BLaER1 treated with 17β-estradiol and CSF1 and Interleukin-3, amounts not matched to agents 10 nM and 100 nM (cell line): Measurements from ENCODE around the gene LCE1C.
A peak's percentile ranks its signal among the peaks of the same experiment; 100 is the strongest.

ENCODE experiments used
- H3K27ac ChIP-seq, 11 experiments: shearing (Covaris generic); formaldehyde crosslinking; 2 replicates each; pipeline ENCODE4 v1.8.1; 2022
- H3K27me3 ChIP-seq, 11 experiments: shearing (Covaris generic); formaldehyde crosslinking; 2 replicates each; pipeline ENCODE4 v1.8.1; 2022
- H3K36me3 ChIP-seq, 11 experiments: shearing (Covaris generic); formaldehyde crosslinking; 2 replicates each; pipeline ENCODE4 v1.8.1; 2022
- H3K4me1 ChIP-seq, 10 experiments: shearing (Covaris generic); formaldehyde crosslinking; 2 replicates each; pipeline ENCODE4 v1.8.1; 2022
- H3K4me2 ChIP-seq, 11 experiments: shearing (Covaris generic); formaldehyde crosslinking; 2 replicates each; pipeline ENCODE4 v1.8.1; 2022
- H3K4me3 ChIP-seq, 10 experiments: shearing (Covaris generic); formaldehyde crosslinking; 2 replicates each; pipeline ENCODE4 v1.8.1; 2022
- H3K9ac ChIP-seq, 11 experiments: shearing (Covaris generic); formaldehyde crosslinking; 2 replicates each; pipeline ENCODE4 v1.8.1; 2022
- H3K9me3 ChIP-seq, 11 experiments: shearing (Covaris generic); formaldehyde crosslinking; replicated peaks in 1 of 11; 2 replicates each; pipeline ENCODE4 v1.8.1; 2022
- H4K20me1 ChIP-seq, 11 experiments: shearing (Covaris generic); formaldehyde crosslinking; 2 replicates each; pipeline ENCODE4 v1.8.1; 2022
- Cebpa-rat ChIP-seq, 11 experiments: shearing (Covaris generic); IDR thresholded peaks; 2 replicates each; pipeline ENCODE4 v1.8.1; 2022

LCE1C gene

DNA sequence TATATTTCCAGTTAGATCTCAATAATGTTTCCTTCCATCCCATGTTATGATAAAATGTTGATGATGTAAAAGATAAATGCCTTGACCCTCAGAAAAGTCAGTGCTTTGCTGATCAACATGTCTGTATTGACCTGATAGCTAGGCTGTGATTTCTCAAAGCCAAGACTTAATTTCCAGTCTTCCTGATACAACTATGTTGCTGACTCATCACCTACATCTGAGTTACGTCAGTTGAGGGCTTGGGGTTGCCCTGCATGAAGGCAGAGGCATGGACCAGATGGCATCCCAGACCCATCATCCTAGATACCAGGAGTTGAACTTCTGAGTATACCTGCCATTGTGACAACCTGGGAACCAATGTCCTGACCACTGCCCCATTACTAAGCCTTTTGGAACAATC, 5.1 kb downstream of the LCE1C start:
- Histone ChIP-seq H3K9me3 (no peaks in the 10 kb centered on the region), H3K4me1 (peaks cover 0 to 9% (median 0%) of the 10 kb centered on the region in 10 experiments; a peak in 1 of 20 replicates), H4K20me1 (no peaks in the 10 kb centered on the region), H3K4me2 (no peak overlapping the region), H3K27me3 (no peaks in the 10 kb centered on the region), H3K9ac (no peak overlapping the region), H3K36me3 (no peaks in the 10 kb centered on the region), H3K27ac (no peak overlapping the region), H3K4me3 (no peak overlapping the region)
- TF ChIP-seq Cebpa-rat (IDR thresholded peaks at IDR 0.05), result no peak

DNA sequence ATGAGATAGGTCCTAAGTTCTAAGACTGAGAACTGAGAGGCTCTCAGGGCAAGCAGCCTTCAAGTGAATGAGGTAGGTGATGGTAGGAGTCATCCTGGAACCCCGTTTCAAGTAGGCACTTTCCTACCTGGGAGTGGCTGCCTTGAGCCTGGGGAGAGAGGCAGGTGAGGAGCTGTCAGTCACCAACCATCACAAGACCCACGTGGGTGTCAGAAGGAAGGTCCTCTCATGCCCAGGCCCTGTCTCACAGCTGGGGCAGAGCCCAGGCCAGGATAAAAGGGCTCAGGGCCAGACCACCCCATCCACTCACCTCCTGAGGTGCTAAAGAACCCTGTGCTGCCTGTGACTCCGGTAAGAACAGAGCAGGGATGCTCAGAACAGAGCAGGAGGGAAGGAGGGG, 10.0 kb downstream of the LCE1C start, which contains the start of gene LCE1D:
Gene LCE1D, plus strand, starts transcription at position 301 of the 400 bp plus-strand sequence. CDS start 1,074 bp downstream, outside the sequence.
- no peak within 1 kb of the TSS for H3K4me2 ChIP-seq
- H3K27ac ChIP-seq, result no peak within 1 kb of the TSS
- peaks cover 0 to 9% (median 0%) of the 10 kb centered on the region in 10 experiments; a peak in 1 of 20 replicates for H3K4me1 ChIP-seq
- no peaks in the 10 kb centered on the region for H3K27me3 ChIP-seq
- H3K9me3 ChIP-seq, result no peaks in the 10 kb centered on the region
- no peak within 1 kb of the TSS for H3K4me3 ChIP-seq
- H4K20me1 ChIP-seq, result no peaks in the 10 kb centered on the region
- TF ChIP-seq Cebpa-rat (IDR thresholded peaks at IDR 0.05), result no peak
- H3K36me3 ChIP-seq, result no peaks in the 10 kb centered on the region
- no peak within 1 kb of the TSS for H3K9ac ChIP-seq

DNA sequence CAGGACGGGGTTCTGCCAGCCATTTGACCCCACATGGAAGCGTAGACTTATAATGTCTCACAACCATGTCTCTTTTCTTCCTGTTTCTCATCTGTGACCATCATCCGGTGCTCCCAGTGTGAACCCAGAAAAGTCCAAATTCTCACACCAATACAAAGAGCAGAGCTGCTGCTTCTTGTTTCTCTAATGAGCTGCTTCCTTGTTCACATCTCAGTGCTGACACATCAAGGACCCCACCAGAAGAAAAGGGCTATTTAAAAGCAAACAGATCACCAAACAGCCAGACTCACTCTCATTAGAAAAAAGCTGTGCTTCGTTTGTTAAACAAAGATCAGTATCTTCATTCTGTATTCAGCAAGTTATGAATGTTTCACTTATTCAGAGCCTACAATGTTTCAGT, 10.8 kb downstream of the LCE1C start:
- Histone ChIP-seq H3K4me3 (no peak overlapping the region), H3K27ac (no peak overlapping the region), H3K9me3 (no peaks in the 10 kb centered on the region), H3K36me3 (no peaks in the 10 kb centered on the region), H3K4me1 (peaks cover 0 to 9% (median 0%) of the 10 kb centered on the region in 10 experiments; a peak in 1 of 20 replicates), H4K20me1 (no peaks in the 10 kb centered on the region), H3K27me3 (no peaks in the 10 kb centered on the region), H3K9ac (no peak overlapping the region), H3K4me2 (no peak overlapping the region)
- no peak for TF ChIP-seq Cebpa-rat (IDR thresholded peaks at IDR 0.05)

DNA sequence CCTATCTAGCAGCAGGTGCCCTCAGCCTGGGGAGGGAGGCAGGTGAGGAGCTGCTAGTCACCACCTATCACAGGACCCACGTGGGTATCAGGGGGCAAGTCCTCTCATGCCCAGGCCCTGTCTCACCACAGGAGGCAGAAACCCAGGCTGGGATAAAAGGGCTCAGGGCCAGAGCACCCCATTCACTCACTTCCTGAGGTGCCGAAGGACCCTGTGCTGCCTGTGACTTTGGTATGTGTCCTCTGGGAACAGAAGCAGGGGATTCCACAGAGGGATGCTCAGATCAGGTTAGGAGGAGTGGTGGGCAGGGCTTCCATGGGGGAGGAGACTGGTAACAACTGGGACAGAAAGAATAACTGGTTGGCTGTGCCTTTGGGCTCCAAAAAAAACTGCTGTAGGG, 20.4 kb downstream of the LCE1C start, which contains the start of gene LCE1E:
Gene LCE1E, plus strand, starts transcription at position 181 of the 400 bp plus-strand sequence. CDS start 1,043 bp downstream, outside the sequence.
- no peak within 1 kb of the TSS for H3K27ac ChIP-seq
- H3K4me3 ChIP-seq, result no peak within 1 kb of the TSS
- H3K9ac ChIP-seq, result no peak within 1 kb of the TSS
- peak within 1 kb of the TSS in 4 of 11 experiments; percentile 28 to 47 (median 37); a peak in 3 of 22 replicates for H3K4me2 ChIP-seq
- H4K20me1 ChIP-seq, result no peaks in the 10 kb centered on the region
- no peaks in the 10 kb centered on the region for H3K36me3 ChIP-seq
- no peaks in the 10 kb centered on the region for H3K27me3 ChIP-seq
- H3K4me1 ChIP-seq, result peaks cover 0 to 12% (median 5%) of the 10 kb centered on the region in 10 experiments; a peak in 7 of 20 replicates
- H3K9me3 ChIP-seq, result no peaks in the 10 kb centered on the region
- no peak for TF ChIP-seq Cebpa-rat (IDR thresholded peaks at IDR 0.05)

DNA sequence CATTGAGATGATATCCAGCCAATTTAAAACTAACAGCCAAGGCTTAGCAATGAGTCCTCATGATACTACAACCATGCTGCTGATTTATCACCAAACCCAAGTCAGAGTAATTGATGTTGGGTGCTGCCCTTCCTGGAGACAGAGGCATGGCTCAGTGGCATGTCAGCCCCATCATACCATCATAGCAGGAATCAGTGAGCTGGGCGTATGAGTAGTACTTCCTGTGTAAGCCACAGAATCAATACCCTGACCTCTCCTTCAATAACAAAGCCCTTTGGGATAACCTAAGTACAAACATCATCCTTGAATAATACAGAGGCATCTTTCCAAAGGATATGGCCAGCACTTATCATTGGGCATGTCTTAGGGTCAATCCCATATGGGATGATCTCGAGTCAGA, 23.4 kb downstream of the LCE1C start:
- TF ChIP-seq Cebpa-rat (IDR thresholded peaks at IDR 0.05), result no peak
- Histone ChIP-seq H3K27me3 (no peaks in the 10 kb centered on the region), H3K4me2 (no peak overlapping the region; a peak in 1 of 22 replicates), H3K9me3 (no peaks in the 10 kb centered on the region), H3K9ac (no peak overlapping the region), H3K27ac (no peak overlapping the region), H4K20me1 (no peaks in the 10 kb centered on the region), H3K4me3 (no peak overlapping the region), H3K4me1 (peaks cover 0 to 12% (median 5%) of the 10 kb centered on the region in 10 experiments; a peak in 7 of 20 replicates), H3K36me3 (no peaks in the 10 kb centered on the region)

DNA sequence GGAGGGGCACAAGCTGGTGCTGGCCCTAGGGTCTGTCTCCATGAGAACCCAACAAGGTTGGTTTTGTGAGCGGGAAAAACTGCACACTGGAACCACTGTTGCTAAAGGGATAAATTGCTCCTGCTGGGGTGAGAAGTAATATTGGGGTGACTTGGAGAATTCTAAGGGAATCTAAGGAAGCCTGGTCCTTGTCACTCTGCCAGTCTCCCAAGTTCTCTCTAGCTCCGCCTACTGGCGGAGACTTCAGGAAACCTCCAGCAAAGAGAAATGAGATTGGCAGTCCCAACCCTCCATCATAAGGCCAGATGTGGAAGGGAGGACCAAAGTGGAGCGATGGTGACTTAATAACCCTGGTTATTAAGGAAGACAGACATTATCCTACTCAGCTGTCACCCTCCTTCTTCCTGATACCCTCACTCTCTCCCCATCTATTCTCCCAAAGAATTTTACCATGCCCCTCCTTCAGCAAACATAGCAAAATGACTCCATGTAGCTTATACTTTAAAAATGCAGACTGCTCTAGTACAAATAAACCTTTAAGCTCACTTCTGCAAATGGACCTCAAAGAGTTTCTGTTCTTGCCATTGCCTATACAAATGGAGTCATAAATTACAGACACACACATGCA, 28.8 kb downstream of the LCE1C start:
- Histone ChIP-seq H3K36me3 (no peaks in the 10 kb centered on the region), H3K9me3 (no peaks in the 10 kb centered on the region; a peak in 1 of 22 replicates), H3K27me3 (no peaks in the 10 kb centered on the region), H3K4me2 (no peak overlapping the region), H3K9ac (no peak overlapping the region), H3K27ac (no peak overlapping the region), H3K4me3 (no peak overlapping the region), H3K4me1 (no peaks in the 10 kb centered on the region), H4K20me1 (no peaks in the 10 kb centered on the region)
- no peak for TF ChIP-seq Cebpa-rat (IDR thresholded peaks at IDR 0.05)

DNA sequence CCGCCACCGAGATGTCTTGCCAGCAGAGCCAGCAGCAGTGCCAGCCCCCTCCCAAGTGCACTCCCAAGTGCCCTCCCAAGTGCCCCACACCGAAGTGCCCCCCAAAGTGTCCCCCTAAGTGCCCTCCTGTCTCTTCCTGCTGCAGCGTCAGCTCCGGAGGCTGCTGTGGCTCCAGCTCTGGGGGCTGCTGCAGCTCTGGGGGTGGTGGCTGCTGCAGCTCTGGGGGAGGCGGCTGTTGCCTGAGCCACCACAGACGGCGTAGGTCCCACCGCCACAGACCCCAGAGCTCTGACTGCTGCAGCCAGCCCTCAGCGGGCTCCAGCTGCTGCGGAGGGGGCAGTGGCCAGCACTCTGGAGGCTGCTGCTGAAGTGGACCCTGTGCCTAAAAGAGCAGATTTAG, 30.1 kb downstream of the LCE1C start:
- H3K9me3 ChIP-seq, result peaks cover 0 to 6% (median 3%) of the 10 kb centered on the region in 11 experiments; a peak in 10 of 22 replicates
- no peak overlapping the region for H3K4me3 ChIP-seq
- H3K27ac ChIP-seq, result no peak overlapping the region
- H3K36me3 ChIP-seq, result no peaks in the 10 kb centered on the region
- no peak overlapping the region for H3K9ac ChIP-seq
- H3K4me2 ChIP-seq, result no peak overlapping the region
- H4K20me1 ChIP-seq, result no peaks in the 10 kb centered on the region
- TF ChIP-seq Cebpa-rat (IDR thresholded peaks at IDR 0.05), result no peak
- H3K4me1 ChIP-seq, result no peaks in the 10 kb centered on the region
- H3K27me3 ChIP-seq, result no peaks in the 10 kb centered on the region

DNA sequence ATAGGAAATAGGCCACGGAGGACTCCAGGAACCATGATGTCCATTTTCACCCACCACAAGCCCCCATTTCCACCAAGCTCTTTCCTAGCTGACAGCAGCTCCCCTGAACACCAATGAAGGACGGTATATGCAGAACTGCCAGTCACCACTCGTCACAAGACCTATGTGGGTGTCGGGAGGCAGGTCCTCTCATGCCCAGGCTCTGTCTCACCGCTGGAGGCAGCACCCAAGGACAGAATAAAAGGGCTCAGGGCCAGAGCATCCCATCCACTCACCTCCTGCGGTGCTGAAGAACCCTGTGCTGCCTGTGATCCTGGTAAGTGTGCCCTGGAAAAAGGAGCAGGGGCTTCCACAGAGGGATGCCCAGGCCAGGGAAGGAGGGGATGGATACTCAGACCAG, 31.6 kb downstream of the LCE1C start, which contains the start of gene LCE1F:
Gene LCE1F, plus strand, starts transcription at position 266 of the 400 bp plus-strand sequence. CDS start 1,232 bp downstream, outside the sequence.
- Histone ChIP-seq H3K4me1 (no peaks in the 10 kb centered on the region), H3K36me3 (no peaks in the 10 kb centered on the region), H3K4me2 (no peak within 1 kb of the TSS), H3K9me3 (peaks cover 0 to 17% (median 5%) of the 10 kb centered on the region in 11 experiments; a peak in 10 of 22 replicates), H3K9ac (no peak within 1 kb of the TSS), H4K20me1 (no peaks in the 10 kb centered on the region), H3K27me3 (no peaks in the 10 kb centered on the region), H3K27ac (no peak within 1 kb of the TSS), H3K4me3 (no peak within 1 kb of the TSS)
- no peak for TF ChIP-seq Cebpa-rat (IDR thresholded peaks at IDR 0.05)

DNA sequence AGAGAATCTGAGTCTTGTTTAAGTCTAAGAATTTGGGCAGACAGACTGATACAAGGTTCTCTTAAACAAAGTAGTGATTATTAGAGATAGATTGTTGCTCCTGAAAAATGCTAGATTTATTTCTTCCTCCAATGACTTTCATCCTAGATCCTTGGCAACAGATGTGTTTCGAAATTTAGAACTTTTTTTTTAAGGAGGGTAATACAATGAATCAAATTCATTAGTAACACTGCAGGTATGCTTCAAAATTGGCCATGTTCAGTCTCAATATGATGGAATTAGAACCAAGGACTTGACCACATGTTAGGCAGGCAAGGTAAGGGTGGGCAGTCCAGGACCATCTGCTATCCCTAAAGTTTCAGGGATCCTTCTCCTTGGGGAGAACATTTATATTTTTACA, 36.0 kb downstream of the LCE1C start:
- Histone ChIP-seq H3K27ac (no peak overlapping the region), H3K4me2 (no peak overlapping the region), H3K27me3 (no peaks in the 10 kb centered on the region), H3K4me3 (no peak overlapping the region), H4K20me1 (no peaks in the 10 kb centered on the region), H3K9ac (no peak overlapping the region), H3K36me3 (no peaks in the 10 kb centered on the region), H3K9me3 (peaks cover 0 to 17% (median 5%) of the 10 kb centered on the region in 11 experiments; a peak in 10 of 22 replicates), H3K4me1 (peaks cover 0 to 8% (median 0%) of the 10 kb centered on the region in 10 experiments; a peak in 2 of 20 replicates)
- TF ChIP-seq Cebpa-rat (IDR thresholded peaks at IDR 0.05), result no peak
